GM23248 (cell line): ENCODE data around the gene KLK7. TPM values are rescaled to one million over a fixed set of nuclear protein-coding genes. Genes with fewer than 3 reads are reported as not detected.
"Not testable (repeated sequence)": the region's sequence is repeated elsewhere in the genome, so short reads cannot be mapped to it uniquely, and the experiment has no call there.

ENCODE experiments used
- DNase-seq: peaks from one replicate; pipeline ENCODE4 v3.0.0-alpha.2; 2015
- H2AFZ ChIP-seq: fragments of 200-600 bp; sonication (generic); 2 replicates; pipeline ENCODE4 v1.6.1; 2016; ENCODE audit warnings: antibody characterized with exemption
- H3F3A ChIP-seq: fragments of 200-600 bp; sonication (generic); 2 replicates; pipeline ENCODE4 v1.6.1; 2016; ENCODE audit warnings: mild to moderate bottlenecking, antibody characterized with exemption, mixed run types; ENCODE audit not compliant: insufficient read depth
- H3K27ac ChIP-seq: fragments of 200-600 bp; sonication (generic); 2 replicates; pipeline ENCODE4 v1.5.1; 2016; ENCODE audit warnings: mild to moderate bottlenecking
- H3K27me3 ChIP-seq: fragments of 200-600 bp; sonication (generic); replicated peaks from 2 replicates; pipeline ENCODE4 v1.6.1; 2016; ENCODE audit warnings: mild to moderate bottlenecking; ENCODE audit not compliant: insufficient read depth
- H3K36me3 ChIP-seq: fragments of 200-600 bp; sonication (generic); 2 replicates; pipeline ENCODE4 v1.6.1; 2016; ENCODE audit warnings: low read depth, mild to moderate bottlenecking
- H3K4me1 ChIP-seq: fragments of 200-600 bp; sonication (generic); 2 replicates; pipeline ENCODE4 v1.6.1; 2016; ENCODE audit warnings: mild to moderate bottlenecking; ENCODE audit not compliant: insufficient read depth
- H3K4me2 ChIP-seq: fragments of 200-600 bp; sonication (generic); one replicate; pipeline ENCODE4 v1.6.1; 2016; ENCODE audit warnings: mild to moderate bottlenecking; ENCODE audit not compliant: unreplicated experiment
- H3K4me3 ChIP-seq: fragments of 200-600 bp; sonication (generic); 2 replicates; pipeline ENCODE4 v1.5.1; 2016; ENCODE audit warnings: mild to moderate bottlenecking
- H3K79me2 ChIP-seq: fragments of 200-600 bp; sonication (generic); 2 replicates; pipeline ENCODE4 v1.6.1; 2016; ENCODE audit warnings: mild to moderate bottlenecking; ENCODE audit not compliant: insufficient read depth
- H3K9ac ChIP-seq: fragments of 200-600 bp; sonication (generic); 2 replicates; pipeline ENCODE4 v1.6.1; 2016; ENCODE audit warnings: mild to moderate bottlenecking
- H3K9me2 ChIP-seq: fragments of 200-600 bp; sonication (generic); 2 replicates; pipeline ENCODE4 v1.6.1; 2016; ENCODE audit warnings: mixed run types, mild to moderate bottlenecking, moderate library complexity; ENCODE audit not compliant: insufficient read depth
- H3K9me3 ChIP-seq: fragments of 200-600 bp; sonication (generic); one replicate; pipeline ENCODE4 v1.6.1; 2017; ENCODE audit warnings: low read depth
- H4K20me1 ChIP-seq: fragments of 200-600 bp; sonication (generic); 2 replicates; pipeline ENCODE4 v1.6.0; 2016; ENCODE audit not compliant: insufficient read depth
- EZH2 ChIP-seq: fragments of 200-600 bp; sonication (generic); IDR thresholded peaks from 2 replicates; pipeline ENCODE4 v1.6.1; 2018; ENCODE audit warnings: antibody characterized with exemption, mild to moderate bottlenecking; ENCODE audit not compliant: insufficient read depth, poor library complexity, severe bottlenecking
- EZH2phosphoT487 ChIP-seq: fragments of 200-600 bp; sonication (generic); IDR thresholded peaks from 2 replicates; pipeline ENCODE4 v1.6.1; 2018; ENCODE audit warnings: antibody characterized with exemption, moderate library complexity, mild to moderate bottlenecking, low read depth; ENCODE audit not compliant: insufficient read depth
- WGBS, 2 experiments: methylation state at CpG; one replicate each; pipeline ENCODE4 v1.1.6; 2015 to 2017; ENCODE audit warnings: low lambda C conversion rate in 2 of 2, low coverage in 1 of 2; ENCODE audit errors: missing lambda C conversion rate in 2 of 2; 5-methylcytosine and 5-hydroxymethylcytosine counted together
- in situ Hi-C: fragments of 300-500 bp; cut with MboI; formaldehyde crosslinking; loops from 2 replicates; pipeline ENCODE4 v1.15.0; 2020
- polyA plus RNA-seq: library from polyadenylated mRNA; unstranded; fragments of >200 nt; fragmentation: Nextera tagmentation; extraction: Ambion mirVana; gene quantifications from 2 replicates; pipeline ENCODE4 v1.2.1, GENCODE V29; 2016
- total RNA-seq: library from RNA; depleted of rRNA; stranded (reverse); fragments of >200 nt; shearing (Covaris generic); gene quantifications from 2 replicates; pipeline ENCODE4 v1.2.3, GENCODE V29; 2014

The KLK7 gene
- total and polyA plus RNA-seq, 2 experiments from 2014 or later, result not detected

GRCh38 chr19:50992666-50993035 lies 8.9 kb upstream of the KLK7 start:
- H3K27ac ChIP-seq, result no peak overlapping the region
- no peak overlapping the region for H3K4me3 ChIP-seq
- no peaks in the 10 kb centered on the region for H3K4me1 ChIP-seq
- no peaks in the 10 kb centered on the region for H3K79me2 ChIP-seq
- no peak for TF ChIP-seq EZH2phosphoT487
- no peak for TF ChIP-seq EZH2
- H4K20me1 ChIP-seq, result no peaks in the 10 kb centered on the region
- no peaks in the 10 kb centered on the region for H3K27me3 ChIP-seq
- no peak overlapping the region for H2AFZ ChIP-seq
- H3K4me2 ChIP-seq, result no peak overlapping the region
- H3K36me3 ChIP-seq, result no peaks in the 10 kb centered on the region
- H3K9me3 ChIP-seq, result no peaks in the 10 kb centered on the region
- no peak overlapping the region for H3K9ac ChIP-seq
- no peak for DNase-seq
- 7 to 9% methylated on average over 2 of the region's 2 CpGs for WGBS, 2 experiments
- H3F3A ChIP-seq, result no peaks in the 10 kb centered on the region
- H3K9me2 ChIP-seq, result no peaks in the 10 kb centered on the region
- in situ Hi-C loops, result no loop called here

- H3K36me3 ChIP-seq, H3K27ac ChIP-seq, H3K4me2 ChIP-seq, H3K27me3 ChIP-seq, H3K9me3 ChIP-seq, in situ Hi-C loops, H3K9me2 ChIP-seq, H4K20me1 ChIP-seq, DNase-seq, H3F3A ChIP-seq, H2AFZ ChIP-seq, H3K4me3 ChIP-seq, H3K9ac ChIP-seq, H3K79me2 ChIP-seq, H3K4me1 ChIP-seq: not testable (repeated sequence)
- WGBS, 2 experiments, result 67 to 69% methylated on average over 14 of the region's 14 CpGs
Measured at GRCh38 chr19:50984416-50984815, 699 bp upstream of the KLK7 start.

- H3K4me2 ChIP-seq, result no peak overlapping the region
- no peaks in the 10 kb centered on the region; the same call in 1 of the 2 replicates for H3K27me3 ChIP-seq
- WGBS, 2 experiments, result 48 to 52% methylated on average over 4 of the region's 4 CpGs
- TF ChIP-seq EZH2 (no peak), EZH2phosphoT487 (no peak)
- in situ Hi-C loops, result no loop called here
- H3K27ac ChIP-seq, result no peak overlapping the region
- H3K79me2 ChIP-seq, result no peaks in the 10 kb centered on the region
- H2AFZ ChIP-seq, result no peak overlapping the region
- H3K9ac ChIP-seq, result no peak overlapping the region
- no peaks in the 10 kb centered on the region for H3K9me3 ChIP-seq
- no peaks in the 10 kb centered on the region for H3K4me1 ChIP-seq
- no peaks in the 10 kb centered on the region for H3K9me2 ChIP-seq
- no peaks in the 10 kb centered on the region for H3F3A ChIP-seq
- H4K20me1 ChIP-seq, result no peaks in the 10 kb centered on the region
- no peaks in the 10 kb centered on the region for H3K36me3 ChIP-seq
- H3K4me3 ChIP-seq, result no peak overlapping the region
- no peak for DNase-seq
Measured at GRCh38 chr19:50982186-50982585, 1.5 kb downstream of the KLK7 start.

- Histone ChIP-seq H3K4me1 (no peaks in the 10 kb centered on the region), H3K4me3 (no peak overlapping the region), H3K9ac (no peak overlapping the region), H3K27me3 (no peaks in the 10 kb centered on the region; the same call in 1 of the 2 replicates), H3K27ac (no peak overlapping the region), H3K9me2 (no peaks in the 10 kb centered on the region), H3K36me3 (no peaks in the 10 kb centered on the region), H3K9me3 (no peaks in the 10 kb centered on the region), H3F3A (no peaks in the 10 kb centered on the region), H4K20me1 (no peaks in the 10 kb centered on the region), H3K79me2 (no peaks in the 10 kb centered on the region), H3K4me2 (no peak overlapping the region), H2AFZ (no peak overlapping the region)
- TF ChIP-seq EZH2 (no peak), EZH2phosphoT487 (no peak)
- in situ Hi-C loops, result no loop called here
- 35 to 36% methylated on average over 11 of the region's 11 CpGs for WGBS, 2 experiments
- DNase-seq, result no peak
Measured at GRCh38 chr19:50981587-50982146, 2.0 kb downstream of the KLK7 start.

- Histone ChIP-seq H3F3A (no peaks in the 10 kb centered on the region), H3K79me2 (no peaks in the 10 kb centered on the region)
- WGBS, 2 experiments, result 0 to 5% methylated on average over 12 to 13 of the region's 13 CpGs
Measured at GRCh38 chr19:50980208-50980607, 3.5 kb downstream of the KLK7 start.

More at GRCh38 chr19:50980208-50980607, 3.5 kb downstream of the KLK7 start:
- H3K27me3 ChIP-seq, result no peaks in the 10 kb centered on the region; the same call in none of the 2 replicates
- no peak overlapping the region for H3K4me3 ChIP-seq
- H3K9me2 ChIP-seq, result no peaks in the 10 kb centered on the region
- H3K4me1 ChIP-seq, result no peaks in the 10 kb centered on the region
- no peak for DNase-seq
- H3K36me3 ChIP-seq, result no peaks in the 10 kb centered on the region
- no peak overlapping the region for H3K27ac ChIP-seq
- no peaks in the 10 kb centered on the region for H3K9me3 ChIP-seq
- no peak overlapping the region for H3K9ac ChIP-seq
- in situ Hi-C loops, result no loop called here
- H4K20me1 ChIP-seq, result no peaks in the 10 kb centered on the region
- TF ChIP-seq EZH2 (no peak), EZH2phosphoT487 (no peak)
- H2AFZ ChIP-seq, result no peak overlapping the region
- no peak overlapping the region for H3K4me2 ChIP-seq
